Neural progenitor cell (in vitro differentiated cells): ENCODE measurements around the gene KIAA1549. TPM values are rescaled to one million over a fixed set of nuclear protein-coding genes. Genes with fewer than 3 reads are reported as not detected.
A peak's percentile ranks its signal among the peaks of the same experiment; 100 is the strongest.

ENCODE experiments used
- DNase-seq: peaks from one replicate; pipeline ENCODE4 v3.0.0-alpha.2; 2016; ENCODE audit warnings: low spot score
- H2AFZ ChIP-seq: fragments of 200-600 bp; sonication (generic); replicated peaks from 2 replicates; pipeline ENCODE4 v1.6.1; 2016; ENCODE audit warnings: antibody characterized with exemption
- H3F3A ChIP-seq: fragments of 200-600 bp; sonication (generic); 2 replicates; pipeline ENCODE4 v1.6.1; 2016; ENCODE audit warnings: antibody characterized with exemption, low read depth
- H3K27ac ChIP-seq: fragments of 200-600 bp; sonication (generic); 2 replicates; pipeline ENCODE4 v1.5.1; 2016; ENCODE audit warnings: mild to moderate bottlenecking
- H3K27me3 ChIP-seq: fragments of 200-600 bp; sonication (generic); 2 replicates; pipeline ENCODE4 v1.6.1; 2016; ENCODE audit warnings: mild to moderate bottlenecking, moderate library complexity
- H3K36me3 ChIP-seq: fragments of 200-600 bp; sonication (generic); 2 replicates; pipeline ENCODE4 v1.5.1; 2016
- H3K4me1 ChIP-seq: fragments of 200-600 bp; sonication (generic); 2 replicates; pipeline ENCODE4 v1.6.1; 2016; ENCODE audit warnings: mixed run types
- H3K4me2 ChIP-seq: fragments of 200-600 bp; sonication (generic); 2 replicates; pipeline ENCODE4 v1.6.1; 2016
- H3K4me3 ChIP-seq: fragments of 200-600 bp; sonication (generic); 2 replicates; pipeline ENCODE4 v1.5.1; 2016
- H3K79me2 ChIP-seq: fragments of 200-600 bp; sonication (generic); 2 replicates; pipeline ENCODE4 v1.6.1; 2016; ENCODE audit warnings: low read depth
- H3K9ac ChIP-seq: fragments of 200-600 bp; sonication (generic); 2 replicates; pipeline ENCODE4 v1.6.1; 2016
- H3K9me3 ChIP-seq: fragments of 200-600 bp; sonication (generic); 2 replicates; pipeline ENCODE4 v1.5.1; 2016; ENCODE audit warnings: low read depth
- H4K20me1 ChIP-seq: fragments of 200-600 bp; sonication (generic); 2 replicates; pipeline ENCODE4 v1.6.1; 2016; ENCODE audit warnings: low read depth
- H3K27ac Mint-ChIP-seq: 3 replicates; pipeline ENCODE4 v1.8.0; 2021; ENCODE audit warnings: mixed read lengths
- H3K27me3 Mint-ChIP-seq: 2 replicates; pipeline ENCODE4 v1.8.0; 2022; ENCODE audit warnings: low read depth, mild to moderate bottlenecking, inconsistent platforms, moderate library complexity, mixed read lengths; ENCODE audit not compliant: insufficient read depth
- H3K36me3 Mint-ChIP-seq: 3 replicates; pipeline ENCODE4 v1.8.0; 2021; ENCODE audit warnings: mixed read lengths
- H3K4me1 Mint-ChIP-seq: 3 replicates; pipeline ENCODE4 v1.8.0; 2021; ENCODE audit warnings: mixed read lengths
- H3K4me3 Mint-ChIP-seq: 3 replicates; pipeline ENCODE4 v1.8.0; 2021; ENCODE audit warnings: mild to moderate bottlenecking, moderate library complexity, mixed read lengths
- H3K9me3 Mint-ChIP-seq: 3 replicates; pipeline ENCODE4 v1.8.0; 2020; ENCODE audit warnings: mixed read lengths
- CTCF ChIP-seq: fragments of 200-600 bp; sonication (generic); IDR thresholded peaks from 2 replicates; pipeline ENCODE4 v1.5.1; 2017; ENCODE audit warnings: antibody characterized with exemption, mild to moderate bottlenecking
- EZH2 ChIP-seq: fragments of 200-600 bp; sonication (generic); IDR thresholded peaks from 2 replicates; pipeline ENCODE4 v1.6.1; 2017; ENCODE audit warnings: antibody characterized with exemption, mild to moderate bottlenecking, moderate library complexity
- EZH2phosphoT487 ChIP-seq: fragments of 200-600 bp; sonication (generic); IDR thresholded peaks from 2 replicates; pipeline ENCODE4 v1.6.1; 2017; ENCODE audit warnings: antibody characterized with exemption
- total RNA-seq: library from RNA; depleted of rRNA; stranded (reverse); fragments of >200 nt; gene quantifications from 2 replicates; pipeline ENCODE4 v1.2.3, GENCODE V29; 2015; ENCODE audit warnings: low replicate concordance

Gene KIAA1549
- total RNA-seq, 1 donor from 2014 or later = 4.8 TPM

DNA sequence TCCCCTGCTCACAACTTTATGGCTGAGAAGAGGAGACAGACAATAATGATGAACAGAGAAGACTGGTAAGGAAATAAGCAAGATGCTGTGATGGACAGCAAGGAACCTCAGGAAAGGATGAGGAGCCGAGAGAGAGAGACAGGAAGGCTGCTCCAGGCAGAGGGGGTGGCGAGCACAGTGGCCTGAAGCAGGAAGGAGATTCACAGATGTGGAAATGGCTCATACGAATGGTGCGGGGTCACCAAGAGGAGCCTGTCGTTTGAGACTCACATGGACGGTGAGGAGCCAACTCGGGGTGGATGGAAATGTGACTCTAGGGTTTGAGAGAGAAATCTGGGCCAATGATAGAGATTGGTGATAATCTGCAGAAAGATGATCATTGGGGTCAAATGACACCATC is 43.7 kb downstream of the KIAA1549 start:
- H3K27me3 Mint-ChIP-seq = no peaks in the 10 kb centered on the region
- no peak overlapping the region for H3K27ac Mint-ChIP-seq
- H3K27ac ChIP-seq = no peak overlapping the region
- H3K4me3 Mint-ChIP-seq = no peak overlapping the region
- no peak overlapping the region for H3K4me3 ChIP-seq
- DNase-seq = no peak
- H3K4me2 ChIP-seq = no peak overlapping the region
- H3K9ac ChIP-seq = no peak overlapping the region
- H3K4me1 Mint-ChIP-seq = peaks cover 21% of the 10 kb centered on the region
- H3K36me3 Mint-ChIP-seq = peaks cover 40% of the 10 kb centered on the region
- H3K9me3 Mint-ChIP-seq = peaks cover 3% of the 10 kb centered on the region
- TF ChIP-seq EZH2phosphoT487 = no peak
- TF ChIP-seq EZH2 = no peak
- no peak for TF ChIP-seq CTCF
- H3K27me3 ChIP-seq = no peaks in the 10 kb centered on the region
- peaks cover 4% of the 10 kb centered on the region for H3K79me2 ChIP-seq
- H3K9me3 ChIP-seq = no peaks in the 10 kb centered on the region
- no peaks in the 10 kb centered on the region for H3F3A ChIP-seq
- H3K4me1 ChIP-seq = peaks cover 14% of the 10 kb centered on the region
- H4K20me1 ChIP-seq = peaks cover 21% of the 10 kb centered on the region
- H3K36me3 ChIP-seq = no peaks in the 10 kb centered on the region
- H2AFZ ChIP-seq = no peak overlapping the region

- Mint-ChIP-seq H3K4me1 (peaks cover 20% of the 10 kb centered on the region), H3K27me3 (no peaks in the 10 kb centered on the region), H3K27ac (peak overlapping the region; percentile 20), H3K36me3 (peaks cover 44% of the 10 kb centered on the region), H3K4me3 (no peak overlapping the region), H3K9me3 (peaks cover 6% of the 10 kb centered on the region)
- DNase-seq = peak; percentile 42
- no peak overlapping the region for H3K4me2 ChIP-seq
- H3K9me3 ChIP-seq = no peaks in the 10 kb centered on the region
- no peak overlapping the region for H3K9ac ChIP-seq
- peaks cover 16% of the 10 kb centered on the region for H4K20me1 ChIP-seq
- no peak overlapping the region for H3K4me3 ChIP-seq
- H3K27me3 ChIP-seq = no peaks in the 10 kb centered on the region
- H3K27ac ChIP-seq = no peak overlapping the region
- TF ChIP-seq EZH2 (no peak), EZH2phosphoT487 (no peak), CTCF (no peak)
- no peaks in the 10 kb centered on the region for H3K36me3 ChIP-seq
- H3F3A ChIP-seq = no peaks in the 10 kb centered on the region
- no peak overlapping the region for H2AFZ ChIP-seq
- peaks cover 4% of the 10 kb centered on the region for H3K79me2 ChIP-seq
- H3K4me1 ChIP-seq = peaks cover 14% of the 10 kb centered on the region
Observed at GRCh38 chr7:138935465-138936011, 45.7 kb downstream of the KIAA1549 start.

- no peak overlapping the region for H3K9ac ChIP-seq
- peaks cover 16% of the 10 kb centered on the region for H4K20me1 ChIP-seq
- H3K79me2 ChIP-seq = peaks cover 4% of the 10 kb centered on the region
- no peak overlapping the region for H3K4me3 ChIP-seq
- no peaks in the 10 kb centered on the region for H3K27me3 ChIP-seq
- H3K36me3 ChIP-seq = no peaks in the 10 kb centered on the region
- no peak overlapping the region for H3K27ac ChIP-seq
- DNase-seq = no peak
- H3K4me2 ChIP-seq = no peak overlapping the region
- TF ChIP-seq EZH2 = no peak
- TF ChIP-seq EZH2phosphoT487 = no peak
- no peak for TF ChIP-seq CTCF
- H3K27ac Mint-ChIP-seq = peak overlapping the region; percentile 4
- peaks cover 47% of the 10 kb centered on the region for H3K36me3 Mint-ChIP-seq
- no peaks in the 10 kb centered on the region for H3K27me3 Mint-ChIP-seq
- no peaks in the 10 kb centered on the region for H3K9me3 ChIP-seq
- H3K4me1 Mint-ChIP-seq = peaks cover 20% of the 10 kb centered on the region
- H2AFZ ChIP-seq = no peak overlapping the region
- H3K4me3 Mint-ChIP-seq = no peak overlapping the region
- no peaks in the 10 kb centered on the region for H3F3A ChIP-seq
- peaks cover 14% of the 10 kb centered on the region for H3K4me1 ChIP-seq
- peaks cover 6% of the 10 kb centered on the region for H3K9me3 Mint-ChIP-seq
Observed at GRCh38 chr7:138934861-138935260, 46.3 kb downstream of the KIAA1549 start.
